Neural cell (in vitro differentiated cells): Measurements from ENCODE around the gene THRSP.

ENCODE experiments used
- MXI1 ChIP-seq: fragments of 450-650 bp; conservative IDR thresholded peaks from 2 replicates; pipeline ENCODE4 v1.6.1; 2014; ENCODE audit warnings: antibody characterized with exemption, mild to moderate bottlenecking; ENCODE audit not compliant: poor library complexity, severe bottlenecking
- TF ChIP-seq, protein P1 (sequence below): fragments of 450-650 bp; IDR thresholded peaks from 2 replicates; pipeline ENCODE4 v1.5.1; 2014; ENCODE audit warnings: antibody characterized with exemption, mild to moderate bottlenecking, moderate library complexity; ENCODE audit not compliant: poor library complexity, severe bottlenecking
- TF ChIP-seq, protein P2 (sequence below): IDR thresholded peaks from 2 replicates; pipeline ENCODE4 v1.6.1; 2012; ENCODE audit warnings: borderline replicate concordance

DNA sequence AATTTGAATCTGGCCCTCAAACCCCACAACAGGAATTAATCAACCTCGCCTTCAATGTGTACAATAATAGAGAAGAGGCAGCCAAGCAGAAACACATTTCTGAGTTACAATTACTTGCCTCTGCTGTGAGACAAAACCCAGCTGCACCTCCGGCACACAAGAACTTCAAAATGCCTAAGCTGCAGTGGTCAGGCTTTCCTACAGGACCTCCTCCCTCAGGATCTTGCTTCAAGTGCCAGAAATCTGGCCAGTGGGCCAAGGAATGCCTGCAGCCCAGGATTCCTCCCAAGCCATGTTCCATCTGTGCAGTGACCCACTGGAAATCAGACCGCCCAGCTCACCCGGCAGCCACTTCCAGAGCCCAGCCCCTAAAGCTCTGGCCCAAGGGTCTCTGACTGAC is 19.4 kb downstream of the THRSP start:
- no peak for TF ChIP-seq MXI1
- TF ChIP-seq, protein P1, sequence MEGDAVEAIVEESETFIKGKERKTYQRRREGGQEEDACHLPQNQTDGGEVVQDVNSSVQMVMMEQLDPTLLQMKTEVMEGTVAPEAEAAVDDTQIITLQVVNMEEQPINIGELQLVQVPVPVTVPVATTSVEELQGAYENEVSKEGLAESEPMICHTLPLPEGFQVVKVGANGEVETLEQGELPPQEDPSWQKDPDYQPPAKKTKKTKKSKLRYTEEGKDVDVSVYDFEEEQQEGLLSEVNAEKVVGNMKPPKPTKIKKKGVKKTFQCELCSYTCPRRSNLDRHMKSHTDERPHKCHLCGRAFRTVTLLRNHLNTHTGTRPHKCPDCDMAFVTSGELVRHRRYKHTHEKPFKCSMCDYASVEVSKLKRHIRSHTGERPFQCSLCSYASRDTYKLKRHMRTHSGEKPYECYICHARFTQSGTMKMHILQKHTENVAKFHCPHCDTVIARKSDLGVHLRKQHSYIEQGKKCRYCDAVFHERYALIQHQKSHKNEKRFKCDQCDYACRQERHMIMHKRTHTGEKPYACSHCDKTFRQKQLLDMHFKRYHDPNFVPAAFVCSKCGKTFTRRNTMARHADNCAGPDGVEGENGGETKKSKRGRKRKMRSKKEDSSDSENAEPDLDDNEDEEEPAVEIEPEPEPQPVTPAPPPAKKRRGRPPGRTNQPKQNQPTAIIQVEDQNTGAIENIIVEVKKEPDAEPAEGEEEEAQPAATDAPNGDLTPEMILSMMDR = no peak
- TF ChIP-seq, protein P2, sequence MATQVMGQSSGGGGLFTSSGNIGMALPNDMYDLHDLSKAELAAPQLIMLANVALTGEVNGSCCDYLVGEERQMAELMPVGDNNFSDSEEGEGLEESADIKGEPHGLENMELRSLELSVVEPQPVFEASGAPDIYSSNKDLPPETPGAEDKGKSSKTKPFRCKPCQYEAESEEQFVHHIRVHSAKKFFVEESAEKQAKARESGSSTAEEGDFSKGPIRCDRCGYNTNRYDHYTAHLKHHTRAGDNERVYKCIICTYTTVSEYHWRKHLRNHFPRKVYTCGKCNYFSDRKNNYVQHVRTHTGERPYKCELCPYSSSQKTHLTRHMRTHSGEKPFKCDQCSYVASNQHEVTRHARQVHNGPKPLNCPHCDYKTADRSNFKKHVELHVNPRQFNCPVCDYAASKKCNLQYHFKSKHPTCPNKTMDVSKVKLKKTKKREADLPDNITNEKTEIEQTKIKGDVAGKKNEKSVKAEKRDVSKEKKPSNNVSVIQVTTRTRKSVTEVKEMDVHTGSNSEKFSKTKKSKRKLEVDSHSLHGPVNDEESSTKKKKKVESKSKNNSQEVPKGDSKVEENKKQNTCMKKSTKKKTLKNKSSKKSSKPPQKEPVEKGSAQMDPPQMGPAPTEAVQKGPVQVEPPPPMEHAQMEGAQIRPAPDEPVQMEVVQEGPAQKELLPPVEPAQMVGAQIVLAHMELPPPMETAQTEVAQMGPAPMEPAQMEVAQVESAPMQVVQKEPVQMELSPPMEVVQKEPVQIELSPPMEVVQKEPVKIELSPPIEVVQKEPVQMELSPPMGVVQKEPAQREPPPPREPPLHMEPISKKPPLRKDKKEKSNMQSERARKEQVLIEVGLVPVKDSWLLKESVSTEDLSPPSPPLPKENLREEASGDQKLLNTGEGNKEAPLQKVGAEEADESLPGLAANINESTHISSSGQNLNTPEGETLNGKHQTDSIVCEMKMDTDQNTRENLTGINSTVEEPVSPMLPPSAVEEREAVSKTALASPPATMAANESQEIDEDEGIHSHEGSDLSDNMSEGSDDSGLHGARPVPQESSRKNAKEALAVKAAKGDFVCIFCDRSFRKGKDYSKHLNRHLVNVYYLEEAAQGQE = no peak
